ENCODE measurements around the gene IKZF1.

IKZF1 gene

DNA sequence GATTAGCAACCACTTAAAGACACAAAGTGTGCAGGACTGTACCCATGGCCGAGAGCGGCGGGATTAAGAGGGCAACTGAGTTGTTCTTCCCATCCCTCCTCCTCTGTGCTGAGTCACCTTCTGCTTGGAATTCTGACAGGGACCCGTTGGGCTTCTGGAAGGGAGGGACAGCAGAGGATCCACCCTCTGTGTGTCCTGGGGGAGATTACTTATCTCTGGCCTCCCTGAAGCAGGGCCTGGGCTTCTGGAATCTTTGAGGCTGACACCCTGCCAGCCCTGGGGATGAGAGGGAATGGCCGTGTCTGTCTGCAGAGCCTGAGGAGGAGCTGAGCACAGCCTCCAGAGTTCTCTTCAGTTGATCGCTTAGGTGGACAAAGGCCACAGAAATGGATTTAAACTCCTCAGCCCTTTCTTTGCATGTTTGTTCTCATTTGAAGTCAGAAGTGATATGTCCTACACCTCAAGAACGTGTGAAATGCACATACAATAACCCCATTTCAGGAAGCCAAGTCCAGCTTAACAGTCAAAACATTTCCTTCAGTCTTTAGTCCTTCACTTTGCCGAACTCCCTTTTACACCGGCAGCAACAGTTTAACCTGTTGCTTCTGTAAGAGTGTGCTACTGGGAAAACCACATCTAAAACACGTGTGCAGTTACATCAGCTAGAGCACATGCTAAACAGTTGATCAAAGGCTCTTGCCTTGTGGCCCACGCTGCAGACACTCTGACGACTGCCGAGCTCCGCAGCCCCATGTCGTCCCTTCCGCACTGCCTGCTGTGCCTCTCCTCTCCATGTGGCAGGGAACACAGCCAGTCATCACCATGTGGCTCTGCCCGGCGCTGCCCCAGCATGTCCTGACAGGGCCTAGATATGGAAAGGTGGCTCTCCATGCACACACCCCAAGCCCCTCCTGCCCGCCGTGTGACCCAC lies 55.7 kb downstream of the IKZF1 start:
- TF ChIP-seq, protein P1, sequence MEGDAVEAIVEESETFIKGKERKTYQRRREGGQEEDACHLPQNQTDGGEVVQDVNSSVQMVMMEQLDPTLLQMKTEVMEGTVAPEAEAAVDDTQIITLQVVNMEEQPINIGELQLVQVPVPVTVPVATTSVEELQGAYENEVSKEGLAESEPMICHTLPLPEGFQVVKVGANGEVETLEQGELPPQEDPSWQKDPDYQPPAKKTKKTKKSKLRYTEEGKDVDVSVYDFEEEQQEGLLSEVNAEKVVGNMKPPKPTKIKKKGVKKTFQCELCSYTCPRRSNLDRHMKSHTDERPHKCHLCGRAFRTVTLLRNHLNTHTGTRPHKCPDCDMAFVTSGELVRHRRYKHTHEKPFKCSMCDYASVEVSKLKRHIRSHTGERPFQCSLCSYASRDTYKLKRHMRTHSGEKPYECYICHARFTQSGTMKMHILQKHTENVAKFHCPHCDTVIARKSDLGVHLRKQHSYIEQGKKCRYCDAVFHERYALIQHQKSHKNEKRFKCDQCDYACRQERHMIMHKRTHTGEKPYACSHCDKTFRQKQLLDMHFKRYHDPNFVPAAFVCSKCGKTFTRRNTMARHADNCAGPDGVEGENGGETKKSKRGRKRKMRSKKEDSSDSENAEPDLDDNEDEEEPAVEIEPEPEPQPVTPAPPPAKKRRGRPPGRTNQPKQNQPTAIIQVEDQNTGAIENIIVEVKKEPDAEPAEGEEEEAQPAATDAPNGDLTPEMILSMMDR (IDR thresholded peaks at IDR 0.05) = no peak
- H3K27ac ChIP-seq = no peak overlapping the region
- H3K4me3 ChIP-seq = no peak overlapping the region
- no peaks in the 10 kb centered on the region for H3K36me3 ChIP-seq
- H3K9me3 ChIP-seq = no peaks in the 10 kb centered on the region
- DNase-seq = no peak
- intact Hi-C loops (cut with DNase I; ENCODE audit: low total_unique reads) = no loop called here
- no peaks in the 10 kb centered on the region for H3K4me1 ChIP-seq
- H3K27me3 ChIP-seq = no peaks in the 10 kb centered on the region

DNA sequence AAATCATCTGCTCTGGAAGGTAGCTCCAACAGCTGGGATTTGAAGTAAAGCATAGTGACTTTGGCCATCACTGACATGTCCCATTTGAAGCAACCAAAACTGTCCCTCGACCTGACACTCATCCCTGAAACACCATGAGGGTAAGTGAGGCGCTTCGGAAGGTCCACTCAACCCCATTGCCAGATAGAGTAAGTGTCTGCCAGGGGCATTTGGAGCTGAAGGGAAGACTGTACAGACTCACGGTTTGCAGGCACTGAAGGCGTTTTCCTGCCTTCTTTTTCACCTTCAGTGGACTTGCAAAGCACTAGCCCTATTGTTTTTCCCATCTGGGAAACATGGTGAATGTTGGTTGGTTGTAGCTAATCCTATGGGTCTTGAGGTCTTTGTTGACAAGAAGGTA lies 57.6 kb downstream of the IKZF1 start:
- no peaks in the 10 kb centered on the region for H3K4me1 ChIP-seq
- no peaks in the 10 kb centered on the region for H3K36me3 ChIP-seq
- H3K27me3 ChIP-seq = no peaks in the 10 kb centered on the region
- TF ChIP-seq, protein P1 (IDR thresholded peaks at IDR 0.05) = no peak
- H3K27ac ChIP-seq = no peak overlapping the region
- no peak for DNase-seq
- no peak overlapping the region for H3K4me3 ChIP-seq
- intact Hi-C loops (cut with DNase I; ENCODE audit: low total_unique reads) = no loop called here
- no peaks in the 10 kb centered on the region for H3K9me3 ChIP-seq

DNA sequence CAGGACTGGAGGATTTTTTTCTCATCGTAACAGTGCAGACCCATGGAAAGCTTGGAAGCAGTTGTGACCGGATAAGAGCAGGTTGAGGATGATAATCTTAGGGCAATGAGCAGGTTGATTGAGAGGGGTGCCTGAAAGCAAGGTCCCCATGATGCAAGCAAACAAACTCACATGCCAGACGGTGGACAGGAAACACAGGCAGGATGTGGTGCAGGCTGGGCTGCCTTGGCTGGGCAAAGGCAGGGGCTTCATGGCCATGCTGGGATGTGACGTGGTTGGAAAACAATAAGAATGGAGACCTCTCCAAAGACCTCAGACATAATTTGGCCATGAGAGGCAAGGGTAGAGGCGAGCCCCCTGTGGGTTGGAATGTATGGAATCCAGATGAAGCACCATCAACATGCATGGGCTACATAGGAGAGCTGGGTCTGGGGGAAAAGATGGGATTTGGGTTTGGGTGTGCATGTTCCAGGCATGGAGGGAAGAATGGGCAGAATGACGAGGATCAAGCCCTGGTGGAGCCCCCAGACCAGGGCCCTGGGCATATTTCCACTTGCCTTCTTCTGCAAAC lies 58.3 kb downstream of the IKZF1 start:
- DNase-seq = no peak
- Histone ChIP-seq H3K9me3 (no peaks in the 10 kb centered on the region), H3K27me3 (no peaks in the 10 kb centered on the region), H3K27ac (no peak overlapping the region), H3K36me3 (no peaks in the 10 kb centered on the region), H3K4me1 (no peaks in the 10 kb centered on the region), H3K4me3 (no peak overlapping the region)
- TF ChIP-seq, protein P1 (IDR thresholded peaks at IDR 0.05) = no peak
- intact Hi-C loops (cut with DNase I; ENCODE audit: low total_unique reads) = no loop called here

DNA sequence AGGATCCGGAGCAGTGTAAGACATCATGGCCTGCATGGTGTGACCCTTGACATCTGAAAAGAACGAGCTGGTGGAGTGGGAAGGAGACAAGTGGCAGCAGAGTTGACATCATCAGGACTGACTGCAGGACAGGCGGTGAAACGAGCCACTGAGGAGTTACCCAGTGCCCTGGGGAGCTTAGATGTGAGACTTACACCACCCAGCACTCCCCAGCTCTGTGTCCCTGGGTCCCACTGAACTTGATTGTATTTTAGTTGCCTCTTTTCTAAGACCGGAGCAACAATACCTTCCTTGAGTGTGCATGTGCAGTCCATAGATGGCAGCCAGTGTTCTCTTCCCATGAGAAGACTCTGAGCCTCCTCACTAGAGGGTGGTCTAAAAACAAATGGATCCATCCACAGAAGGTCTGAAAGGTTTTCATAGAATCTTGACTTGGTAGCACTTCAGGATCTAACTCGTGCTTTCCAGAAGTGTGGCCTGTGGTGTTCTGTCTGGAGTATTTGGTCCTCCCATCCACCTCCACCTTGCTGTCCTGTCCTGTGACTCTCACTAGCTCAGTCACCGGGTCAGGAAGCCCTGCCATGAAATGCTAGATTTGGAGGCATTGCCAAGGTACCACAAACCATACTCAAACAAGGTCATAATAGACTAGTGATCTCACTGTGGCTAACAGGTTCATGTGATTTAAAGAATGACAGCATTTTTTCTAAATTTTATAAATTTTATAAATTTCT lies 59.0 kb downstream of the IKZF1 start:
- no peak overlapping the region for H3K27ac ChIP-seq
- H3K36me3 ChIP-seq = no peaks in the 10 kb centered on the region
- TF ChIP-seq, protein P1 (IDR thresholded peaks at IDR 0.05) = no peak
- H3K4me1 ChIP-seq = no peaks in the 10 kb centered on the region
- no peak overlapping the region for H3K4me3 ChIP-seq
- no peaks in the 10 kb centered on the region for H3K27me3 ChIP-seq
- intact Hi-C loops (cut with DNase I; ENCODE audit: low total_unique reads) = no loop called here
- DNase-seq = no peak
- no peaks in the 10 kb centered on the region for H3K9me3 ChIP-seq

DNA sequence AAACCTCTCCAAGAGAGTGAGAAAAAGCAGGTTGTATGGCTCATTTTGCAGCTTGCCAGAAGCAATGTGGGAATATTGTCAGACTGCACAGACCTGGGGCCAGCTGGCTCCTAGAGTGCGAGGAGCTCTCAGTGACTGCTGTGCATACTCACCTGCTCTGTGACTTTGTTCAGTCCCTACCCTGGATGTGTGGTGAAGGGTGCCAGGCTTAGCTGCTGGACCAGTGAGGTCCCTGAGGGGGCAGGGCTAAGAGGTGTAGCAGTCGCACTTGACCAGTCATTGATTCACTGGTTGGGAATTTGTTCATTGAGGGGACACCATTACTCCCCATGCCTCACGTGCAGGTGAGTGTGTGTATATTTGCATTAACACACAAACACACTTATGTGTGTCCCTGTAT lies 60.1 kb downstream of the IKZF1 start:
- DNase-seq = no peak
- no peak overlapping the region for H3K27ac ChIP-seq
- H3K9me3 ChIP-seq = no peaks in the 10 kb centered on the region
- TF ChIP-seq, protein P1 (IDR thresholded peaks at IDR 0.05) = no peak
- H3K27me3 ChIP-seq = no peaks in the 10 kb centered on the region
- no peaks in the 10 kb centered on the region for H3K36me3 ChIP-seq
- intact Hi-C loops (cut with DNase I; ENCODE audit: low total_unique reads) = no loop called here
- H3K4me1 ChIP-seq = no peaks in the 10 kb centered on the region
- no peak overlapping the region for H3K4me3 ChIP-seq
